ENCODE results near the gene VWA8. TPM values are rescaled to one million over a fixed set of nuclear protein-coding genes. Genes with fewer than 3 reads are reported as not detected.

The VWA8 gene
- total and polyA plus RNA-seq, 2 experiments from 2014 or later: 6.3 to 24.6 TPM

- TF ChIP-seq REST (IDR thresholded peaks at IDR 0.05; ENCODE audit: unreplicated experiment) (no peak), JUNB (IDR thresholded peaks at IDR 0.05; ENCODE audit: unreplicated experiment) (no peak), CREB1 (CRISPR knock-in tag; IDR thresholded peaks at IDR 0.05; ENCODE audit: low read depth) (no peak)
Measured at GRCh38 chr13:41675306-41675705, 285.6 kb downstream of the VWA8 start (continued).

GRCh38 chr13:41674246-41674645 lies 286.7 kb downstream of the VWA8 start:
- Mint-ChIP-seq H3K4me1 (peaks cover 11% of the 10 kb centered on the region; the same call in 2 of the 3 replicates), H3K27me3 (ENCODE audit: insufficient read depth, low read depth, poor library complexity) (no peaks in the 10 kb centered on the region), H3K9me3 (no peaks in the 10 kb centered on the region), H3K27ac (no peak overlapping the region), H3K4me3 (no peak overlapping the region), H3K36me3 (ENCODE audit: low read depth) (no peaks in the 10 kb centered on the region)
- Histone ChIP-seq H3K9me2 (ENCODE audit: insufficient read depth) (no peaks in the 10 kb centered on the region), H3K36me3 (ENCODE audit: insufficient read depth) (no peaks in the 10 kb centered on the region), H3K79me2 (replicated peaks; ENCODE audit: insufficient read depth) (no peaks in the 10 kb centered on the region), H3K27ac (ENCODE audit: low read depth) (no peak overlapping the region), H3F3A (replicated peaks; ENCODE audit: low read depth) (no peaks in the 10 kb centered on the region), H4K20me1 (replicated peaks; ENCODE audit: insufficient read depth) (no peaks in the 10 kb centered on the region), H3K4me3 (no peak overlapping the region), H2AFZ (no peak overlapping the region), H3K27me3 (ENCODE audit: insufficient read depth) (no peaks in the 10 kb centered on the region), H3K4me1 (ENCODE audit: insufficient read depth) (peaks cover 15% of the 10 kb centered on the region; the same call in 1 of the 2 replicates), H3K4me2 (no peak overlapping the region)
- ATAC-seq (no peak), DNase-seq (ENCODE audit: low spot score) (no peak)
- TF ChIP-seq CREB1 (CRISPR knock-in tag; IDR thresholded peaks at IDR 0.05; ENCODE audit: low read depth): no peak
- no peak for TF ChIP-seq EZH2phosphoT487 (IDR thresholded peaks at IDR 0.05; ENCODE audit: unreplicated experiment)
- TF ChIP-seq EZH2 (IDR thresholded peaks at IDR 0.05; ENCODE audit: low read depth, unreplicated experiment): no peak
- no peak for TF ChIP-seq JUNB (IDR thresholded peaks at IDR 0.05; ENCODE audit: unreplicated experiment)
- TF ChIP-seq POLR2AphosphoS5 (IDR thresholded peaks at IDR 0.05; ENCODE audit: low read depth): no peak
- TF ChIP-seq REST (IDR thresholded peaks at IDR 0.05; ENCODE audit: unreplicated experiment): no peak
- no peak for TF ChIP-seq CTCF (conservative IDR thresholded peaks at IDR 0.05; ENCODE audit: low read depth in 2 of 2)
- no peak for TF ChIP-seq ETS1 (IDR thresholded peaks at IDR 0.05)

Data from GM23338 (cell line).